Spinal cord (tissue), 10 donors: ENCODE results near the gene LDLRAD4. TPM values are rescaled to one million over a fixed set of nuclear protein-coding genes. Genes with fewer than 3 reads are reported as not detected.

Experiments used
- DNase-seq, 6 donors: peaks; one replicate each; pipeline versions ENCODE4 v3.0.0 to v3.0.0-alpha.2; 2013 to 2015; ENCODE audit warnings: low spot score in 6 of 6, low read depth in 4 of 6
- H3K27ac ChIP-seq: one replicate; pipeline ENCODE4 v1.5.1; 2013; ENCODE audit warnings: low read depth, low read length, control low read depth
- H3K27me3 ChIP-seq: one replicate; pipeline ENCODE4 v1.6.1; 2013; ENCODE audit warnings: low read length; ENCODE audit not compliant: control insufficient read depth, insufficient read depth
- H3K36me3 ChIP-seq: one replicate; pipeline ENCODE4 v1.6.1; 2013; ENCODE audit warnings: low read length; ENCODE audit not compliant: control insufficient read depth, insufficient read depth
- H3K4me1 ChIP-seq: one replicate; pipeline ENCODE4 v1.6.1; 2013; ENCODE audit warnings: low read length; ENCODE audit not compliant: control insufficient read depth, insufficient read depth
- H3K4me3 ChIP-seq: one replicate; pipeline ENCODE4 v1.5.1; 2013; ENCODE audit warnings: low read depth, low read length, control low read depth
- H3K9me3 ChIP-seq: one replicate; pipeline ENCODE4 v1.6.1; 2013; ENCODE audit warnings: low read length; ENCODE audit not compliant: control insufficient read depth, insufficient read depth
- WGBS: methylation state at CpG from one replicate; pipeline ENCODE4 v1.1.5; 2013; ENCODE audit warnings: missing lambda C conversion rate; ENCODE audit not compliant: insufficient coverage; 5-methylcytosine and 5-hydroxymethylcytosine counted together
- polyA plus RNA-seq, 2 donors: library from polyadenylated mRNA; unstranded; fragments of 120-200 nt; gene quantifications; one replicate each; pipeline ENCODE4 v1.2.1, GENCODE V29; 2013; ENCODE audit not compliant: insufficient read length in 2 of 2
- total RNA-seq, 2 donors: library from RNA; depleted of rRNA in 1 of 2; stranded (reverse); fragments of 120-200 nt in 1 of 2; fragments of >200 nt in 1 of 2; gene quantifications; one replicate each; pipeline versions ENCODE4 v1.2.3 to v1.2.4, GENCODE V29; 2013 to 2014
- donor health status: healthy.

Gene LDLRAD4
- total and polyA plus RNA-seq, 4 donors = 26.7 to 67.7 (median 38.5) TPM

DNA sequence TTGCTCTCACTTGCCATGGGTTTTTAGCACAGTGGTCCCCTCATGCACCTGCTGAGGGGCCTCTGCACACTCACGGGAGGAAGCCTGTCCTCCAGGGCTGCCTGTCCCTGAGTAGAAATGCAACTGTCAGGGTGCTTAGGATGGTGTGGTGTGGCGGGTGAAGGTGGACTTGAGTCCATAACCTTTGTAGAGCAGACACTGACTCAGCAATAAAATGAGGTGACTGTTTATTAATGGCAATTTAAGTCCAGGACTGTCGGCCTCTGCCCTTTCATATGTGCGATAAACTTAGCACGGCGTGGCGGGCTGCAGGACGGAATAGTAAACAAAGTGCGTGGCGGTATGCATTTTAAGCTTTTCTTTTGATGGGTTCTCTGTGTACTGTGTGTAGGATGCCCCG, 188.2 kb downstream of the LDLRAD4 start:
- Histone ChIP-seq H3K36me3 (peaks cover 6% of the 10 kb centered on the region), H3K9me3 (no peaks in the 10 kb centered on the region), H3K4me3 (no peak overlapping the region), H3K27ac (no peak overlapping the region), H3K27me3 (no peaks in the 10 kb centered on the region), H3K4me1 (no peaks in the 10 kb centered on the region)
- DNase-seq = no peak
- 95% methylated on average over 9 of the region's 11 CpGs for WGBS

GRCh38 chr18:13407484-13407883, 188.9 kb downstream of the LDLRAD4 start:
- no peak for DNase-seq
- H3K4me3 ChIP-seq = no peak overlapping the region
- peaks cover 6% of the 10 kb centered on the region for H3K36me3 ChIP-seq
- WGBS = 71% methylated on average over 2 of the region's 4 CpGs
- H3K27ac ChIP-seq = no peak overlapping the region
- no peaks in the 10 kb centered on the region for H3K4me1 ChIP-seq
- peaks cover 3% of the 10 kb centered on the region for H3K9me3 ChIP-seq
- no peaks in the 10 kb centered on the region for H3K27me3 ChIP-seq

DNA sequence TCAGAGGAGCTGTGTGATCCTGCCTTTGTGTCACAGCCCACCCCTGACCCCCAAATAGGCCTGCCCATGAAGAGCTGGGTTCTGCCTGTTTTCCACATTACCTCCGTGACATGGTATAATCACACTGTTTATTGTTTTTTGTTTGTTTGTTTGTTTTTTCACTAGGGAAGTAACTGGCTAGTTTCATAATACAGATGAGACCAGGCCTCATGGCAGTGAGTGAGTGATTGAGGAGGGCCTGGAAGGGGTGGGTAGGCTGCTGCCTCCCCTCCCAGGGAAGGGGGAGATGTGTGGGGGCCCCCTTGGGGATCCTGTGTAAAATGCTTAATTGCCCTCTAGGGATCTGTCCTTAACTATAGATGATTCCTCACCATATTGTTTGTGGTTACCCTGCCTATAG, 190.5 kb downstream of the LDLRAD4 start:
- Histone ChIP-seq H3K27me3 (no peaks in the 10 kb centered on the region), H3K4me1 (no peaks in the 10 kb centered on the region), H3K27ac (no peak overlapping the region), H3K4me3 (no peak overlapping the region), H3K36me3 (peaks cover 6% of the 10 kb centered on the region), H3K9me3 (peaks cover 3% of the 10 kb centered on the region)
- no CpG with 5 or more reads among the region's 1 CpG for WGBS
- no peak for DNase-seq

- H3K27me3 ChIP-seq = no peaks in the 10 kb centered on the region
- WGBS = 83% methylated on average over 7 of the region's 11 CpGs
- H3K27ac ChIP-seq = no peak overlapping the region
- H3K9me3 ChIP-seq = peaks cover 3% of the 10 kb centered on the region
- DNase-seq = no peak
- no peak overlapping the region for H3K4me3 ChIP-seq
- no peaks in the 10 kb centered on the region for H3K4me1 ChIP-seq
- H3K36me3 ChIP-seq = no peaks in the 10 kb centered on the region
Measured at GRCh38 chr18:13409997-13410396, 191.4 kb downstream of the LDLRAD4 start.

- peaks cover under 1% of the 10 kb centered on the region for H3K4me1 ChIP-seq
- no peaks in the 10 kb centered on the region for H3K27me3 ChIP-seq
- DNase-seq = no peak
- H3K36me3 ChIP-seq = peaks cover under 1% of the 10 kb centered on the region
- H3K9me3 ChIP-seq = peaks cover 3% of the 10 kb centered on the region
- H3K4me3 ChIP-seq = no peak overlapping the region
- no peak overlapping the region for H3K27ac ChIP-seq
Measured at GRCh38 chr18:13410471-13410870, 191.9 kb downstream of the LDLRAD4 start.

- 100% methylated on average over 1 of the region's 1 CpG for WGBS
- H3K27me3 ChIP-seq = no peaks in the 10 kb centered on the region
- H3K9me3 ChIP-seq = peaks cover 3% of the 10 kb centered on the region
- peaks cover 3% of the 10 kb centered on the region for H3K4me1 ChIP-seq
- H3K27ac ChIP-seq = no peak overlapping the region
- no peak for DNase-seq
- H3K4me3 ChIP-seq = no peak overlapping the region
- peaks cover 5% of the 10 kb centered on the region for H3K36me3 ChIP-seq
Measured at GRCh38 chr18:13412017-13412416, 193.5 kb downstream of the LDLRAD4 start.

DNA sequence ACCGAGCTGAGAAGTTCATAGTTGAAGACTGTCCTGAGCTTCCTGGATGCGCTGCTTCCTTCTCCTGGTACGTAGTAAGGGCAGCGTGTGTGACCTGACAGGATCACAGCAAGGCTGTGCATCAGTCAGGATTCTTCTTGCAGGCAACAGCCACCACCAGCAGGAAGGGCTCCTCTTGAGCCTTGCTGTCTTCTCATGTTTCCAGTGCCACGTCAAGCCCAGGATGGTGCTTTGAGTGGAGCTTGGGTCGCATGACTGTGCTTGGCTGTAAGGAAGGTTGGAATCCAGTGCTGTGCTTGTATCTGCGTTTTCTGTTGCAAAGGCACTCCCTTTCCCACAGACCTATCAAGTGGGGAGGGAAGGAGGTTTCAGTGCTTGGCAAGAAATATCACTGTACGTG, 194.3 kb downstream of the LDLRAD4 start:
- WGBS = 98% methylated on average over 6 of the region's 8 CpGs
- Histone ChIP-seq H3K27me3 (no peaks in the 10 kb centered on the region), H3K4me1 (peaks cover 3% of the 10 kb centered on the region), H3K27ac (no peak overlapping the region), H3K9me3 (peaks cover 3% of the 10 kb centered on the region), H3K36me3 (peaks cover 5% of the 10 kb centered on the region), H3K4me3 (no peak overlapping the region)
- DNase-seq = no peak

- peaks cover 3% of the 10 kb centered on the region for H3K9me3 ChIP-seq
- peaks cover 6% of the 10 kb centered on the region for H3K4me1 ChIP-seq
- H3K27ac ChIP-seq = no peak overlapping the region
- H3K4me3 ChIP-seq = no peak overlapping the region
- no peaks in the 10 kb centered on the region for H3K27me3 ChIP-seq
- WGBS = 100% methylated on average over 1 of the region's 2 CpGs
- no peak for DNase-seq
- H3K36me3 ChIP-seq = peaks cover 5% of the 10 kb centered on the region
Measured at GRCh38 chr18:13414102-13414501, 195.5 kb downstream of the LDLRAD4 start.

- DNase-seq = no peak
- Histone ChIP-seq H3K27me3 (no peaks in the 10 kb centered on the region), H3K4me3 (no peak overlapping the region), H3K4me1 (peaks cover 6% of the 10 kb centered on the region), H3K27ac (no peak overlapping the region), H3K36me3 (peaks cover 5% of the 10 kb centered on the region), H3K9me3 (peaks cover 3% of the 10 kb centered on the region)
- WGBS = no CpG with 5 or more reads among the region's 4 CpGs
Measured at GRCh38 chr18:13414521-13414920, 196.0 kb downstream of the LDLRAD4 start.

DNA sequence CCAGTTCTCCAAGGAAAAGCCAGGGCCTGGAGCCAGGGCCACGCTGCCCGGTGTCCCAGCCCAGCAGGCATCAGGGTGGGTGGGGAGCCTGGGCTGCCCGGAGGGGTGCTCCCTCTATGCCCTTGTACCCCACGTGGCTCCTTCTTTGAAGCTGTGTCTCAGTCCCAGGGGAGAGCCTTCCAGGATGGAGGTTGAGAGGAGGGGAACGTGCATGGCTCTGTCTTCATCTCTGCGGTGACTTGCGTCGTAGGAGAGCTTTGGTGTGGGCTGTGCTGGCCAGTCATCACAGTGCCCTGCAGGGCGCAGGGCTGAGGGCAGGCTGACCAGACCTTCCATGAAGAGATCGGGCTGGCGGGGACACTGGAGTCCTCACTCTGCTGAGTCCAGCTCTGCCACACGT, 197.2 kb downstream of the LDLRAD4 start:
- DNase-seq = no peak
- Histone ChIP-seq H3K9me3 (peaks cover 3% of the 10 kb centered on the region), H3K27me3 (no peaks in the 10 kb centered on the region), H3K4me1 (peaks cover 6% of the 10 kb centered on the region), H3K4me3 (no peak overlapping the region), H3K36me3 (peaks cover 5% of the 10 kb centered on the region), H3K27ac (no peak overlapping the region)
- WGBS = 91% methylated on average over 12 of the region's 12 CpGs
